ENCODE results near the gene COL4A3.

The COL4A3 gene

GRCh38 chr2:227163998-227164762, at the start of gene COL4A3, which contains the start of gene COL4A4:
TSS of gene COL4A3 (plus strand) at chr2:227164624. CDS start at chr2:227164727, 103 bp downstream.
TSS of gene COL4A4 (minus strand) at chr2:227164205. CDS start at chr2:227147483, 16,722 bp downstream.
- no peak for TF ChIP-seq CTCF (IDR thresholded peaks at IDR 0.05; ENCODE audit: low read depth, low read length)
- H3K4me3 ChIP-seq (ENCODE audit: low read depth, low read length), result no peak within 1 kb of the TSS

DNA sequence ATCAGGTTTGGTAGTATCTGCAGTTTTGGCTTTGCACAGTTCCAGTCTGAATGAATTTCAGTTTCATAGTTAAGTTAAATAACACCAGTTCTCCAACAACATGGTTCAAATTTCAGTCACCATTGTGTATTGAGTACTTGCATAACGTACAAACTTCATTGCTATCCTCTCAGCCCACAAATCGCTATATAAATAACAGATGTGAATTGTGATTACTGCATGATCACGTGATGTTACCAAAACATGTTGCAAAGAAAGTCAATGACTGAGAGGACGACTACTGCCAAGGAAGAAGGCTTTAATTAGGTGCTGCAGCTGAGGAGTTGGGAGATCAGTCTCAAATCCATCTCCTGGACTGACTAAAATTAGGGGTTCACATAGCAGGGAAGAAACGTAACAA, 48.7 kb upstream of the COL4A3 start:
- H3K4me3 ChIP-seq (ENCODE audit: low read depth, low read length), result no peak overlapping the region
- no peak for TF ChIP-seq CTCF (IDR thresholded peaks at IDR 0.05; ENCODE audit: low read depth, low read length)

- TF ChIP-seq CTCF (IDR thresholded peaks at IDR 0.05; ENCODE audit: low read depth, low read length), result no peak
- H3K4me3 ChIP-seq (ENCODE audit: low read depth, low read length), result no peak overlapping the region
Measured at GRCh38 chr2:227117027-227117426, 47.4 kb upstream of the COL4A3 start.

DNA sequence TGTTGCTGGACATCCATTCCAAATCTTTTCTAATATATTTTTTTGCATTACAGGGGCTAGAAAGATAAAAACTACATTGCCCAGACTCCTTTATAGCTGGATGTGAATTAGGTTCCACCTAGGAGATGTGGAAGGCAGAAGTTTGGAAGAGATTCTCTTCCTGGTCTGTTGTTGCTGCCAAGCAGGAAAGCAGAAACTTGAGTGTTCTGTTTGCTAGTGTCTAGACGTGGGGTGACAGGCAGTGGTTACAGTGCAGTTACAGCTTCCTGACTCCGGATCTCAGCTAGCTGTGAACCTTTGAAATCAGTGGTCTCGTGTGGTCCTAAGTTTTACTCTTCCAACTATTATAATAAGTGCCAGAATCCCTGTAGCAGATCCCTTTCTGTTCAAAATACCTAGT, 46.6 kb upstream of the COL4A3 start:
- H3K4me3 ChIP-seq (ENCODE audit: low read depth, low read length), result no peak overlapping the region
- no peak for TF ChIP-seq CTCF (IDR thresholded peaks at IDR 0.05; ENCODE audit: low read depth, low read length)

- no peak for TF ChIP-seq CTCF (IDR thresholded peaks at IDR 0.05; ENCODE audit: low read depth, low read length)
- H3K4me3 ChIP-seq (ENCODE audit: low read depth, low read length), result no peak overlapping the region
Measured at GRCh38 chr2:227118353-227118752, 46.1 kb upstream of the COL4A3 start.

GRCh38 chr2:227123697-227124096, 40.7 kb upstream of the COL4A3 start:
- TF ChIP-seq CTCF (IDR thresholded peaks at IDR 0.05; ENCODE audit: low read depth, low read length), result no peak
- H3K4me3 ChIP-seq (ENCODE audit: low read depth, low read length), result no peak overlapping the region

- no peak overlapping the region for H3K4me3 ChIP-seq (ENCODE audit: low read depth, low read length)
- no peak for TF ChIP-seq CTCF (IDR thresholded peaks at IDR 0.05; ENCODE audit: low read depth, low read length)
Measured at GRCh38 chr2:227124811-227125210, 39.6 kb upstream of the COL4A3 start.
